Stomach smooth muscle (tissue), 2 donors: ENCODE measurements around the gene ZNF81.
"Not testable (repeated sequence)": the region's sequence is repeated elsewhere in the genome, so short reads cannot be mapped to it uniquely, and the experiment has no call there.

Source experiments
- H3K27ac ChIP-seq: one replicate; pipeline ENCODE4 v1.7.0; 2013; ENCODE audit warnings: mild to moderate bottlenecking, low read length, inconsistent platforms
- H3K27me3 ChIP-seq, 2 donors: one replicate each; pipeline ENCODE4 v1.7.0; 2013; ENCODE audit warnings: low read length in 2 of 2; ENCODE audit not compliant: insufficient read depth in 2 of 2, control insufficient read depth in 1 of 2
- H3K36me3 ChIP-seq, 2 donors: one replicate each; pipeline ENCODE4 v1.7.0; 2013; ENCODE audit warnings: low read length in 2 of 2; ENCODE audit not compliant: control insufficient read depth in 2 of 2, insufficient read depth in 2 of 2
- H3K4me1 ChIP-seq: one replicate; pipeline ENCODE4 v1.7.0; 2013; ENCODE audit warnings: low read length; ENCODE audit not compliant: control insufficient read depth, insufficient read depth
- H3K4me3 ChIP-seq, 2 donors: one replicate each; pipeline ENCODE4 v1.7.0; 2013; ENCODE audit warnings: low read length in 2 of 2
- H3K9ac ChIP-seq, 2 donors: one replicate each; pipeline ENCODE4 v1.7.0; 2013; ENCODE audit warnings: low read length in 2 of 2, mild to moderate bottlenecking in 1 of 2
- H3K9me3 ChIP-seq, 2 donors: one replicate each; pipeline ENCODE4 v1.7.0; 2013; ENCODE audit warnings: low read length in 2 of 2; ENCODE audit not compliant: control insufficient read depth in 2 of 2
- donor health status: healthy.
- donor health status: Pancreatic carcinoma.

ZNF81 gene

DNA sequence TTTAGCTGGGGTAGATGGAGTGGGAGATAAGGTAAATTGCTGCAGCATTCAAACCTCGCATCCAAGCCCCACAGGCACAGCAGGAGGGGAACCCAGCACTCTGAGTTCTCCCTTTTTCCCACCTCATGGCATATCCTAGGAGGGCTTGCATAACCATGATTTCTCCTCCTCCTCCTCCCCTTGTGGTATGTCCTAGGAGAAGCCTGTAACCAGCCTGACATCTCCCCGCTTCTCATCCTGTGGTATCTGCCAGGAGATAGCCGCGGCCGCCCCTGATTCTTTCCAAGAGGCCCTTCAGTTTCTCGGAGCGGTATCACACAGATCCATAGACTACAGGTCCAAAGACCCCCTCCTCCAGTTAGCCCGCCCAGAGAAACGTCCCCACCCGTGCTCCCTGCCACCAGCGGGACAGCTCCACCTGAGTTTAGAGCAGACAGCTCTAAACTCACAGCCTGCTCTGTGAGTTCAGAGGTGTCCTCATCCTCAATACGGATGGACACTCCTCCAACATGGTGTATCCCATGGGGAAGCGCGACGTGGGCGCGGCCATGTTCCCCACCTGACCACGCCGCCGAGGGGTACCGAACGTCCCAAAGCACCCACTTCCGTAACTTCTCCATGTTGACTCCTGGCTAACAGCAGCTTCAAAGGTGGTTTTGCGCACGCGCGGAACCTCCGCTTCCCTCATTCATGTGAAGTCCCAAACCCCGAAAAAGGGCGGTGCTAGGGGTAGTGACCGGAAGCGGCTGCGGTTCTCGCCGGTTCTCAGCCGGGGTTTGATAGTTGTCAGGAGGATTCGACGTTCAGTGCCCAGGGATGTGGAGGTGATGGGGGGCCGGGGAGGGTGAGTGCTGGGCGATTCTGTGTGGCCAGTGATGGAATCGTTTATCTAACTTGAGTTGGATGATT lies at the start of gene ZNF81:
TSS of gene ZNF81 (plus strand) at position 739 of the 909 bp plus-strand sequence. CDS start 9,366 bp downstream, outside the sequence.
- H3K36me3 ChIP-seq = no peaks in the 10 kb centered on the region
- H3K4me3 ChIP-seq = peak within 1 kb of the TSS; percentile 75 to 76
- H3K4me1 ChIP-seq = peaks cover 5% of the 10 kb centered on the region
- no peak within 1 kb of the TSS for H3K27ac ChIP-seq
- peak within 1 kb of the TSS; percentile 66 to 77 for H3K9ac ChIP-seq
- H3K27me3 ChIP-seq = peaks cover 0 to 2% of the 10 kb centered on the region in 2 donors
- no peaks in the 10 kb centered on the region for H3K9me3 ChIP-seq

DNA sequence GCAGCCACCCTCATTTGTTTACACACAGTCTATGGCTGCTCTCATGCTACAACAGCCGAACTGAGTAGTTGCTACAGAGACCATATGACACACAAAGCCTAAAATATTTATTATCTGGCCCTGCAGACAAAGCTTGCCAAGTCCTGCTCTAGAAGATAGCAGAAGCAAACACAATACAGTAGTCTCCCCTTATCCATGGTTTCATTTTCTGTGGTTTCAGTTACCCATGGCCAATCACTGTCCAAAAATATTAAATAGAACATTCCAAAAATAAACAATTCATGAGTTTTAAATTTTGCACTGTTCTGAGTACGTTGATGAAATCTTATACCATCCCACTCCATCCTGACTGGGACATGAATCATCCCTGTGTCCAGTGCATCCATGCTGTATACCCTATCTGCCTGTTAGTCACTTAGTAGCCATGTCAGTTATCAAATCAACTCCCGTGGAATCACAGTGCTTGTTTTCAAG lies 40.2 kb upstream of the ZNF81 start:
- Histone ChIP-seq H3K27me3 (peaks cover 0 to 3% of the 10 kb centered on the region in 2 donors), H3K36me3 (no peaks in the 10 kb centered on the region), H3K27ac (no peak overlapping the region), H3K9me3 (no peaks in the 10 kb centered on the region), H3K4me1 (no peaks in the 10 kb centered on the region), H3K4me3 (no peak overlapping the region), H3K9ac (no peak overlapping the region)

DNA sequence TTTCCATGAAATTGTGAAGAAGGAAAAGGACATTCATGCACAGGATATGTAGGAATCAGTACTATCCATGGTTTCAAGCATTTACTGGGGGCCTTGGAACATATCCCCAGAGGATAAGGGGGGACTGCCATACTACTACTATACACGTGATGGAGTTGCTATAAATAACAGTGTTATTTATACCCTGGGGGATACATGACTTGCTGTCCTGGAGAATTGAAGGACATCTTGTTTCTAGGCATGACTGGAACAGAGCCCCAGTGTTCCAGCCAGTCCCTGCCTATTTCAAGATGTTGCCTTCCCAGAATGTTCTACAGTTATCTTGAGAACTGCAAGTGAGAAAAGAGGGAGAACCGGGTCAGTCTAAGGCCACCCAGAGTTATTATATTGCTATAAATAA lies 39.6 kb upstream of the ZNF81 start:
- H3K4me1 ChIP-seq = no peaks in the 10 kb centered on the region
- H3K9ac ChIP-seq = no peak overlapping the region
- H3K4me3 ChIP-seq = no peak overlapping the region
- H3K9me3 ChIP-seq = no peaks in the 10 kb centered on the region
- H3K27me3 ChIP-seq = peaks cover 0 to 3% of the 10 kb centered on the region in 2 donors
- no peaks in the 10 kb centered on the region for H3K36me3 ChIP-seq
- H3K27ac ChIP-seq = no peak overlapping the region

DNA sequence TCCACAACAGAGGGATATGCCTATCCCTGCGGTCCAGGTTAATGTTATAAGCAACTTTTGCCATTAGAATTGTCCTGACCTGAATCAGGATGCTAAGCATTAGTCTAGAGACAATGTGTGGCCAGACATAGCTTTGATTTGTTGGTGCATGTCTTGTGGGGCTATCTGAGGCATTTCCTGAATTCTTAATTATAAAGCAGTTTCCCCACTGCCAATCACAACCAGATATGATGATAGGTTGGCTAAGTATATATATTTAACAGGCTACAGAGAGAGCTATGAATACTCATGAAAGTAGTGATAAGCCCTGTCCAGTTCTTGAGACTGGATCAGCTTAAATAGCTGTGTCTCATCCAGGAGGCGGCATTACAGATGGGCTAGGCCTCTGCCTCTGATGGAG lies 37.8 kb upstream of the ZNF81 start:
- no peak overlapping the region for H3K27ac ChIP-seq
- H3K36me3 ChIP-seq = no peaks in the 10 kb centered on the region

DNA sequence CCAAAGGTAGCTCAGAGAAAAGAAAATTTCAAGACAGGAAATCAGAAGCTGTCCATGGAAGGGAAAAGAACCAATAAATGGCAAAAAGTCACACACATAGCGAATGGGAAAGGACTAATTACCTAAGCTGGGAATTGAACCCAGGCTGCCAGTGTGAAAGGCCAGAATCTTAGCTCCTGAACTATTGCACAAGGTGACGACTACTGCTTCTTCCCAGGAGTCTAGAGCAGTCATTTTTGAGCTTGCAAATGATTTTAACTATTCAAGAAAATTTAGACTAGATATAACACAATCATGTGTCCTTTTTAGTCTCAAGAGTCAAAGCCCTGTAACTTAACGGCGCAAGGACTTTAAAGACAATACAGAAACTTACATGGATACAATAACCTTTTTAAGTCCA lies 34.1 kb upstream of the ZNF81 start:
- Histone ChIP-seq H3K27me3 (peaks cover 0 to 5% of the 10 kb centered on the region in 2 donors), H3K4me1 (no peaks in the 10 kb centered on the region), H3K9ac (no peak overlapping the region), H3K4me3 (no peak overlapping the region), H3K36me3 (no peaks in the 10 kb centered on the region), H3K9me3 (no peaks in the 10 kb centered on the region), H3K27ac (no peak overlapping the region)

More for the DNA sequence above, 37.8 kb upstream of the ZNF81 start:
- Histone ChIP-seq H3K4me3 (no peak overlapping the region), H3K9me3 (no peaks in the 10 kb centered on the region), H3K27me3 (peaks cover 0 to 3% of the 10 kb centered on the region in 2 donors), H3K9ac (no peak overlapping the region), H3K4me1 (no peaks in the 10 kb centered on the region)

DNA sequence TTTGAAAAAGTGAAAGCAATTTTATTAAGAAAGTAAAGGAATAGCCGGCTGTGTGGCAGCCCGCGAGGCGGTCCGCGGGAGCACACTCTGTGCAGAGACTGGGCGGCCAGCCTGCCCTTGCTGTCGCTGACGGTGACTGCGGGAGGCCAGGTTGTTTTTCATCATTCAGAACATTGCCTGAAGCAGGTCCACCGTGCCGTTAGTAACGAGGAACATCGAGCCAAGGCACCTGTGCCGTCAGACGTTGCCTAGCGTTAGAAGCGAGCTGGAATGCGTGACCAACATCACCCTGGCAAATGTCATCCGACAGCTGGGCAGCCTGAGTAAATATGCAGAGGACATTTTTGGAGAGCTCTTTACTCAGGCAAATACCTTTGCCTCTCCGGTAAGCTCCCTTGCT lies 33.6 kb upstream of the ZNF81 start:
- not testable (repeated sequence) for H3K4me1 ChIP-seq, H3K9me3 ChIP-seq, H3K4me3 ChIP-seq, H3K9ac ChIP-seq, H3K36me3 ChIP-seq, H3K27ac ChIP-seq, H3K27me3 ChIP-seq

DNA sequence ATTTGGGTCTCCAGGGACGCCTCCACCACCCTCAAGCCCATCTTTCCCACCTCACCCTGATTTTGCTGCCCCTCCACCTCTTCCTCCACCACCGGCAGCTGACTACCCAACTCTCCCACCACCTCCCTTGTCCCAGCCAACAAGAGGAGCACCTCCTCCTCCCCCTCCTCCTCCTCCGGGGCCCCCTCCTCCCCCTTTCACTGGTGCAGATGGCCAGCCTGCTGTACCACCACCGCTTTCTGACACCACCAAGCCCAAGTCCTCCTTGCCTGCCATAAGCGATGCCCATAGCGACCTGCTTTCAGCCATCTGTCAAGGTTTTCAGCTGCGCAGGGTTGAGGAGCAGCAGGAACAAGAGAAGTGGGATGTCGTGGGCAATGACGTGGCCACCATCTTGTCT lies 32.4 kb upstream of the ZNF81 start:
- H3K27me3 ChIP-seq = peaks cover 0 to 5% of the 10 kb centered on the region in 2 donors
- no peak overlapping the region for H3K27ac ChIP-seq
- H3K4me1 ChIP-seq = no peaks in the 10 kb centered on the region
- H3K9ac ChIP-seq = no peak overlapping the region
- no peaks in the 10 kb centered on the region for H3K9me3 ChIP-seq
- no peak overlapping the region for H3K4me3 ChIP-seq
- no peaks in the 10 kb centered on the region for H3K36me3 ChIP-seq

DNA sequence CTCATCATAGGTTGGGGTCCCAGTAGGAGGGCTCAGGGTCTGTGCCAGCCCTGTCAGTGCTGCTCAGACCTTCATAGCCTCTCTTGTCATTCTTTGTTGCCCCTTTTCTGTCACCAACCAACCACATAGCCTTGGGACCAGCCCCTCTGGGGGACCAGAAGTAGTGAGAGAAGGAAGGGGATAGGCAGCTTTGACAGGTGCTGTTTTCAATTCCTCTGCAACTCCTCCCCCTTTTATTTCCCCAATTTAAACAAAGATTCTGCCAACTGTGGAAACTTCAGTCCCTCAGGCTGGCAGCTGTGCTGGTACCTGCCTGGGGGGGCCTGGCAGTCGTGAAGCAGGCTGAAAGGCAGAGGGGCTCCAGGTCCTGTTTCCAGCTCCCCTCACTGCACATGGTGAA lies 30.9 kb upstream of the ZNF81 start:
- H3K36me3 ChIP-seq, H3K4me3 ChIP-seq, H3K27me3 ChIP-seq, H3K4me1 ChIP-seq, H3K9me3 ChIP-seq, H3K27ac ChIP-seq, H3K9ac ChIP-seq: not testable (repeated sequence)

DNA sequence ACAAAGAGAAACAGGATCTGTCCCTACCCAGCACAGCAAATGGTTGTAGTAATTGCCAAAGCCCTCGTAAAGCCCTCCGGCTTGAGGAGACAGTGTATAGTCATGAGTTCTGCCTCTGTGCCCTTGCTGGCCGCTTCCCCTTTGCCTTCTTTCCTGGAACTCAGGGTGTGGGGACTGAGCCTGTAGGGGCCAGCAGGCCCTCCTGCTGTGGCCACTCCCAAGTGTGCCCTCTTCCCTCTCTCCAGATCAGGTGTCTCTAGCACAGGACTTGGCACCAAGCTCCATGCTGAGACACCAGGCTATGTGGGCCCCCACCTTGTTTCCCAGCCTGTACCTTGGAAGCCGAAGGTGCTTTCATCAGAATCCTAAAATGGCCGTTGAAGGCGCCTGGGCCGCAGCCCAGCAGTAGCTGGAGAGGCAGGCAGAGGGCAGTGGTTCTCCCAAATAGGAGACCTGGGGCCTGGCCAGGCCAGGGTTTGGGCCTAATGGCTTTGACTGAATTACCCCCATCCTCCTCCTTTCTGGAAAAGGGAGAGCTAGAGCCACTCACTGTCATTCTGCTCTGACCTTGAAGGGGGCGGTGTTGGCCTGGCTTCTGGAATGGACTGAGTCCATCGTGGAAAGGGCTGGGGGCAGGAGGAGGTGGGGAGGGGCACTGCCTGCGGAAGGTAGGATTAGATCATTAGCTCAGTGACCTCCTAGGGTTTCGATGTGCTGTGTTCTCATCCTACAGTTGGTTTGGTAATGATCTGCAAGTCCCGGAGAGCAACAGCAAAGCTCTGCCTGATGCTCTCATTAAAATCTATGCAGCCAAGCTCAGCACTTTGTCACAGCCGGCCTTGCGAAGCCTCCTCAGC lies 30.1 kb upstream of the ZNF81 start:
- H3K4me3 ChIP-seq, H3K27ac ChIP-seq, H3K9ac ChIP-seq, H3K36me3 ChIP-seq, H3K9me3 ChIP-seq, H3K27me3 ChIP-seq, H3K4me1 ChIP-seq: not testable (repeated sequence)

DNA sequence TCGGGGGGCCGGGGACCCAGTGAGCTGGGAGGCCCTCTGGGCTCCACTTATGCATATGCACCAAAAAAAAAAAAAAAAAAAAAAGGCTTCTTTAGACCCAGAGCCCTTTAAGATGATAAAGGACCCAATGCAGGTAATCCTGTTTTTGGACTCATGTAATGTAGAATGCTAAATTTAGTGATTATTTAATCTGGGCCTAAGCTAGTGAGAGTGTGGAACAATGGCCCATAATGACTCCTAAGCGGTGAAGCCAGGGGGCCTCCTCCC lies 29.5 kb upstream of the ZNF81 start:
- not testable (repeated sequence) for H3K9me3 ChIP-seq, H3K4me1 ChIP-seq, H3K27ac ChIP-seq, H3K4me3 ChIP-seq, H3K36me3 ChIP-seq, H3K9ac ChIP-seq, H3K27me3 ChIP-seq

DNA sequence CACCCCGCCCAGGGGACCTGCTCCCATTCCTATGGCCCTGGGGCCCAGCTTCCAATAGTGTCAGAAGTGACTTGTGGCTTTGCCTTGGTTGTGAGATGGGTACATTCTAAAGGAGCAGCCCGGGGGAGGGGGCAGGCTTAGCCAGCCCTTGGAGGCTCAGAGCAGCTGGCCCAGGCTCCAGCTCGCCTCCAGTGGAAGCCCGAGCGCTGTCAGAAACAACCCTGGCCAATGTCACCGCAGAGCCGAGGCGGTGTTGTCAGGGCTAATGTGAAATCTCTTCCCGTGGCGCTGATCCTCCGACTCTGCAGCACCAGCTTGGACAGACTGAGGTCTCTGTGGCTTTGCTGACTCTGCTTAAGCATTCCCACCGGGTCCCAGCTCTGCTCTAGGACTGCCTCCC lies 29.2 kb upstream of the ZNF81 start:
- Histone ChIP-seq H3K9ac (no peak overlapping the region), H3K27ac (no peak overlapping the region), H3K4me1 (no peaks in the 10 kb centered on the region), H3K4me3 (no peak overlapping the region), H3K9me3 (no peaks in the 10 kb centered on the region), H3K27me3 (peaks cover 0 to 8% of the 10 kb centered on the region in 2 donors), H3K36me3 (no peaks in the 10 kb centered on the region)
